H9 (cell line): ENCODE results near the gene TMEM61. TPM values are rescaled to one million over a fixed set of nuclear protein-coding genes. Genes with fewer than 3 reads are reported as not detected.

ENCODE experiments used
- DNase-seq: peaks from one replicate; pipeline ENCODE4 v3.0.0-alpha.2; 2017
- H2AFZ ChIP-seq: one replicate; pipeline ENCODE4 v1.6.1; 2013; ENCODE audit warnings: mild to moderate bottlenecking, low read length, control low read depth, moderate library complexity
- H2AK5ac ChIP-seq: 2 replicates; pipeline ENCODE4 v1.6.1; 2013; ENCODE audit warnings: low read length, control low read depth, mixed read lengths; ENCODE audit not compliant: insufficient read length
- H2BK120ac ChIP-seq: one replicate; pipeline ENCODE4 v1.6.1; 2013; ENCODE audit warnings: low read depth, mild to moderate bottlenecking, low read length, control low read depth, inconsistent platforms; ENCODE audit not compliant: poor library complexity, severe bottlenecking
- H2BK12ac ChIP-seq: 2 replicates; pipeline ENCODE4 v1.6.1; 2013; ENCODE audit warnings: low read length, control low read depth, mixed read lengths, low read depth; ENCODE audit not compliant: insufficient read length
- H2BK15ac ChIP-seq: 2 replicates; pipeline ENCODE4 v1.6.1; 2013; ENCODE audit warnings: low read depth, low read length, control low read depth
- H2BK20ac ChIP-seq: one replicate; pipeline ENCODE4 v1.6.1; 2013; ENCODE audit warnings: low read depth, mild to moderate bottlenecking, low read length, control low read depth, inconsistent platforms; ENCODE audit not compliant: poor library complexity, severe bottlenecking
- H2BK5ac ChIP-seq: 2 replicates; pipeline ENCODE4 v1.6.1; 2013; ENCODE audit warnings: low read length, control low read depth, mixed read lengths; ENCODE audit not compliant: insufficient read length
- H3K14ac ChIP-seq: 2 replicates; pipeline ENCODE4 v1.6.1; 2013; ENCODE audit warnings: low read length, control low read depth; ENCODE audit not compliant: insufficient read depth
- H3K18ac ChIP-seq: 2 replicates; pipeline ENCODE4 v1.6.1; 2013; ENCODE audit warnings: low read depth, mild to moderate bottlenecking, mixed read lengths, low read length, control low read depth; ENCODE audit not compliant: insufficient read length
- H3K23ac ChIP-seq: 2 replicates; pipeline ENCODE4 v1.6.1; 2013; ENCODE audit warnings: low read length, control low read depth, mixed read lengths, low read depth; ENCODE audit not compliant: insufficient read length
- H3K23me2 ChIP-seq: 2 replicates; pipeline ENCODE4 v1.6.1; 2013; ENCODE audit warnings: low read depth, mild to moderate bottlenecking, mixed read lengths, low read length, control low read depth; ENCODE audit not compliant: insufficient read length, poor library complexity, severe bottlenecking
- H3K27ac ChIP-seq: 2 replicates; pipeline ENCODE4 v1.5.1; 2013; ENCODE audit warnings: low read length, control low read depth, mixed read lengths, low read depth; ENCODE audit not compliant: insufficient read length
- H3K27me3 ChIP-seq: 2 replicates; pipeline ENCODE4 v1.6.1; 2013; ENCODE audit warnings: low read length, control low read depth, inconsistent platforms; ENCODE audit not compliant: insufficient read depth
- H3K4ac ChIP-seq: 2 replicates; pipeline ENCODE4 v1.6.1; 2013; ENCODE audit warnings: low read depth, mild to moderate bottlenecking, control low read depth, inconsistent platforms, low read length, moderate library complexity
- H3K4me1 ChIP-seq: 2 replicates; pipeline ENCODE4 v1.6.1; 2013; ENCODE audit warnings: low read length, control low read depth, inconsistent platforms; ENCODE audit not compliant: insufficient read depth
- H3K4me2 ChIP-seq: 2 replicates; pipeline ENCODE4 v1.6.1; 2013; ENCODE audit warnings: low read length, control low read depth, mixed read lengths; ENCODE audit not compliant: insufficient read length, insufficient read depth
- H3K56ac ChIP-seq: 2 replicates; pipeline ENCODE4 v1.6.1; 2013; ENCODE audit warnings: low read depth, mild to moderate bottlenecking, mixed read lengths, low read length, control low read depth; ENCODE audit not compliant: insufficient read length
- H3K79me1 ChIP-seq: 2 replicates; pipeline ENCODE4 v1.6.1; 2013; ENCODE audit warnings: low read depth, mild to moderate bottlenecking, moderate library complexity, low read length, control low read depth, inconsistent platforms; ENCODE audit not compliant: insufficient read depth, poor library complexity, severe bottlenecking
- H3K79me2 ChIP-seq: 2 replicates; pipeline ENCODE4 v1.6.1; 2013; ENCODE audit warnings: low read length, control low read depth, inconsistent platforms; ENCODE audit not compliant: insufficient read depth
- H3K9ac ChIP-seq: 2 replicates; pipeline ENCODE4 v1.6.1; 2013; ENCODE audit warnings: low read length, control low read depth, mixed read lengths; ENCODE audit not compliant: insufficient read length; ENCODE audit errors: extremely low read depth
- H3K9me3 ChIP-seq: one replicate; pipeline ENCODE4 v1.6.1; 2013; ENCODE audit warnings: low read depth, low read length, inconsistent platforms; ENCODE audit not compliant: control insufficient read depth
- H3T11ph ChIP-seq: one replicate; pipeline ENCODE4 v1.6.1; 2013; ENCODE audit warnings: mild to moderate bottlenecking, low read length, control low read depth, inconsistent platforms
- H4K20me1 ChIP-seq: one replicate; pipeline ENCODE4 v1.6.1; 2013; ENCODE audit not compliant: control insufficient read depth, insufficient read length, insufficient read depth
- H4K5ac ChIP-seq: 2 replicates; pipeline ENCODE4 v1.6.1; 2013; ENCODE audit warnings: low read depth, mild to moderate bottlenecking, mixed read lengths, low read length, control low read depth; ENCODE audit not compliant: insufficient read length
- H4K8ac ChIP-seq: replicated peaks from 2 replicates; pipeline ENCODE4 v1.6.1; 2013; ENCODE audit warnings: low read length, control low read depth, mixed read lengths, low read depth; ENCODE audit not compliant: insufficient read length
- H4K91ac ChIP-seq: 2 replicates; pipeline ENCODE4 v1.6.1; 2013; ENCODE audit warnings: low read depth, mild to moderate bottlenecking, moderate library complexity, mixed read lengths, low read length, control low read depth; ENCODE audit not compliant: insufficient read length
- H3K27ac Mint-ChIP-seq, 3 experiments: 2 replicates in 2 of 3; 3 replicates in 1 of 3; pipeline ENCODE4 v1.8.0; 2020 to 2021; ENCODE audit warnings: mixed read lengths in 3 of 3, mild to moderate bottlenecking in 1 of 3, moderate library complexity in 1 of 3
- H3K27me3 Mint-ChIP-seq: 2 replicates; pipeline ENCODE4 v1.8.0; 2021; ENCODE audit warnings: low read depth, mild to moderate bottlenecking, moderate library complexity, mixed read lengths
- H3K36me3 Mint-ChIP-seq, 3 experiments: 2 replicates in 2 of 3; 3 replicates in 1 of 3; pipeline ENCODE4 v1.8.0; 2020 to 2021; ENCODE audit warnings: low read depth in 3 of 3, mixed read lengths in 3 of 3; ENCODE audit not compliant: insufficient read depth in 1 of 3
- H3K4me1 Mint-ChIP-seq, 2 experiments: 2 replicates each; pipeline ENCODE4 v1.8.0; 2020; ENCODE audit warnings: mixed read lengths in 2 of 2
- H3K4me3 Mint-ChIP-seq, 2 experiments: 2 replicates in 1 of 2; 3 replicates in 1 of 2; pipeline ENCODE4 v1.8.0; 2020 to 2021; ENCODE audit warnings: mild to moderate bottlenecking in 2 of 2, mixed read lengths in 2 of 2, moderate library complexity in 1 of 2
- H3K9me3 Mint-ChIP-seq, 2 experiments: 2 replicates in 1 of 2; 3 replicates in 1 of 2; pipeline ENCODE4 v1.8.0; 2020; ENCODE audit warnings: mild to moderate bottlenecking in 2 of 2, mixed read lengths in 2 of 2, moderate library complexity in 1 of 2
- WGBS: extraction: QIAGEN DNeasy Blood & Tissue Kit; methylation state at CpG from one replicate; pipeline ENCODE4 v1.1.7; 2013; ENCODE audit warnings: missing lambda C conversion rate, low lambda C conversion rate, mixed read lengths; ENCODE audit not compliant: insufficient read length; ENCODE audit errors: extremely low coverage; 5-methylcytosine and 5-hydroxymethylcytosine counted together
- total RNA-seq: library from RNA; stranded (reverse); gene quantifications from 2 replicates; pipeline ENCODE4 v1.2.1, GENCODE V29; 2021
- TF ChIP-seq, protein P1 (sequence below): fragments of 200-600 bp; sonication (generic); conservative IDR thresholded peaks from 3 replicates; pipeline ENCODE4 v1.8.0; 2021; ENCODE audit warnings: antibody characterized with exemption, mild to moderate bottlenecking

Gene TMEM61
- total RNA-seq, 1 experiment from 2014 or later, result 0.61 TPM

DNA sequence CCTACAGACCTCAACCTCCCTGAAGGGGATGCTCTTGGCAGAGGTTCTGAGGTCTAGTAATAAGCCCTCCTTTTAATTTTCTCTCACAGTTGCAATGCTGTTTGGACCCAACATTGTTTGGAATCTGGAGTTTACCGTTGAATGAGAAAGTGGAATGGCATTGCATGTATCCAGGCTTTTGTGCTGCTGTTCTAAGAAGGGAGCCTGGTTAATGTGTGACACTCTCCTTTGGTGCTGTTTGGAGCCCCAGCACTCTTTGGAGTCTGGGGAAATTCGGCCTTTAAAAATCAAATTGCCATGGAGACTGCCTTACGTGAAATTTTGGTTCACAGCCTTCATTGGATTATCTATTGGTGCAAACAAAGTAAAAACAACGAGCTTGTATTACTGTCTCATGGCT is 23.7 kb upstream of the TMEM61 start:
- Histone ChIP-seq H3K79me1 (no peaks in the 10 kb centered on the region), H2BK12ac (no peak overlapping the region), H3T11ph (no peak overlapping the region), H3K9me3 (peaks cover 25% of the 10 kb centered on the region), H2BK120ac (no peak overlapping the region), H3K14ac (no peak overlapping the region), H3K4ac (no peak overlapping the region), H2BK5ac (no peak overlapping the region), H4K91ac (no peak overlapping the region), H4K20me1 (no peaks in the 10 kb centered on the region), H3K56ac (no peak overlapping the region), H2AFZ (no peak overlapping the region), H3K23me2 (no peaks in the 10 kb centered on the region), H2BK20ac (no peak overlapping the region), H3K27ac (no peak overlapping the region), H3K23ac (no peak overlapping the region), H3K4me2 (no peak overlapping the region), H3K27me3 (no peaks in the 10 kb centered on the region), H3K4me1 (peaks cover under 1% of the 10 kb centered on the region; the same call in 1 of the 2 replicates), H2BK15ac (no peak overlapping the region), H2AK5ac (no peak overlapping the region), H4K8ac (no peak overlapping the region), H3K18ac (no peak overlapping the region), H3K9ac (no peak overlapping the region), H4K5ac (no peak overlapping the region), H3K79me2 (no peaks in the 10 kb centered on the region)
- Mint-ChIP-seq H3K4me3 (no peak overlapping the region), H3K27me3 (no peaks in the 10 kb centered on the region; the same call in 1 of the 2 replicates), H3K27ac (no peak overlapping the region), H3K4me1 (peaks cover 8 to 11% of the 10 kb centered on the region in 2 experiments), H3K36me3 (peaks cover 21 to 57% (median 30%) of the 10 kb centered on the region in 3 experiments), H3K9me3 (peaks cover 45 to 52% of the 10 kb centered on the region in 2 experiments)
- TF ChIP-seq, protein P1, sequence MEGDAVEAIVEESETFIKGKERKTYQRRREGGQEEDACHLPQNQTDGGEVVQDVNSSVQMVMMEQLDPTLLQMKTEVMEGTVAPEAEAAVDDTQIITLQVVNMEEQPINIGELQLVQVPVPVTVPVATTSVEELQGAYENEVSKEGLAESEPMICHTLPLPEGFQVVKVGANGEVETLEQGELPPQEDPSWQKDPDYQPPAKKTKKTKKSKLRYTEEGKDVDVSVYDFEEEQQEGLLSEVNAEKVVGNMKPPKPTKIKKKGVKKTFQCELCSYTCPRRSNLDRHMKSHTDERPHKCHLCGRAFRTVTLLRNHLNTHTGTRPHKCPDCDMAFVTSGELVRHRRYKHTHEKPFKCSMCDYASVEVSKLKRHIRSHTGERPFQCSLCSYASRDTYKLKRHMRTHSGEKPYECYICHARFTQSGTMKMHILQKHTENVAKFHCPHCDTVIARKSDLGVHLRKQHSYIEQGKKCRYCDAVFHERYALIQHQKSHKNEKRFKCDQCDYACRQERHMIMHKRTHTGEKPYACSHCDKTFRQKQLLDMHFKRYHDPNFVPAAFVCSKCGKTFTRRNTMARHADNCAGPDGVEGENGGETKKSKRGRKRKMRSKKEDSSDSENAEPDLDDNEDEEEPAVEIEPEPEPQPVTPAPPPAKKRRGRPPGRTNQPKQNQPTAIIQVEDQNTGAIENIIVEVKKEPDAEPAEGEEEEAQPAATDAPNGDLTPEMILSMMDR, result no peak
- no CpG with 5 or more reads among the region's 4 CpGs for WGBS
- DNase-seq, result no peak
